HepG2 (cell line): ENCODE measurements around the gene BICRA. TPM values are rescaled to one million over a fixed set of nuclear protein-coding genes. Genes with fewer than 3 reads are reported as not detected.

ENCODE experiments used
- ATAC-seq: fragments of 200-7000 bp; cut with Tn5 transposase; 3 replicates; pipeline ENCODE4 v1.9.1; 2020; ENCODE audit warnings: mild to moderate bottlenecking, moderate library complexity
- BruUV-seq: library from RNA; stranded (reverse); fragments of 400-500 nt; replicated peaks from 2 replicates; lab custom pipeline; 2021; lab: Mats Ljungman, UMichigan
- CTCF ChIA-PET: fragments of 300-600 bp; formaldehyde crosslinking; extraction: SDS; loops from one replicate; lab custom pipeline; 2021; ENCODE audit warnings: low total read pairs, inconsistent platforms, low intra/inter-chr PET ratio; lab: Yijun Ruan, JAX
- POLR2A ChIA-PET: fragments of 350-600 bp; sonication (Branson Sonifier 250); formaldehyde crosslinking; loops from one replicate; lab custom pipeline; 2020; ENCODE audit warnings: antibody characterized with exemption, inconsistent platforms; lab: Yijun Ruan, JAX
- DNase-seq: peaks from one replicate; pipeline ENCODE4 v3.0.0-alpha.2; 2015; ENCODE audit warnings: low spot score
- FAIRE-seq: peaks from 3 replicates; lab custom pipeline; 2011; peaks lifted over from hg19 to GRCh38; lab: Jason Lieb, UNC
- H2AFZ ChIP-seq: one replicate; pipeline ENCODE4 v1.6.1; 2011; ENCODE audit warnings: low read length, inconsistent platforms
- H3K27ac ChIP-seq: fragments of 300-600 bp; 3 replicates; pipeline ENCODE4 v1.8.0; 2011; ENCODE audit warnings: mixed run types, mild to moderate bottlenecking, mixed read lengths, low read length, inconsistent platforms; ENCODE audit not compliant: insufficient read depth; ENCODE audit errors: extremely low read length
- H3K27me3 ChIP-seq, 2 experiments: fragments of 200-600 bp in 1 of 2; 2 replicates in 1 of 2; 3 replicates in 1 of 2; pipeline versions ENCODE4 v1.6.0 to v1.8.0; 2011; ENCODE audit warnings: low read length in 2 of 2, mild to moderate bottlenecking in 2 of 2, moderate library complexity in 2 of 2, inconsistent platforms in 1 of 2; ENCODE audit not compliant: insufficient read depth in 2 of 2, control insufficient read depth in 1 of 2
- H3K36me3 ChIP-seq, 2 experiments: fragments of 200-600 bp in 1 of 2; replicated peaks in 1 of 2; 2 replicates in 1 of 2; 3 replicates in 1 of 2; pipeline versions ENCODE4 v1.5.1 to v1.8.0; 2011; ENCODE audit warnings: low read length in 2 of 2, inconsistent platforms in 1 of 2; ENCODE audit not compliant: insufficient read depth in 2 of 2, control insufficient read depth in 1 of 2
- H3K4me1 ChIP-seq: 2 replicates; pipeline ENCODE4 v1.5.1; 2012; ENCODE audit warnings: low read length, inconsistent platforms; ENCODE audit not compliant: insufficient read depth
- H3K4me2 ChIP-seq: 2 replicates; pipeline ENCODE4 v1.6.0; 2011; ENCODE audit warnings: low read depth, low read length, inconsistent platforms
- H3K4me3 ChIP-seq, 3 experiments: fragments of 200-600 bp in 1 of 3; sonication (generic), shearing (Covaris generic) in 1 of 3; replicated peaks in 1 of 3; 2 replicates each; pipeline ENCODE4 v1.5.1; 2011 to 2016; ENCODE audit warnings: low read length in 3 of 3, inconsistent platforms in 2 of 3, low read depth in 2 of 3, mild to moderate bottlenecking in 2 of 3, control low read depth in 1 of 3, mixed read lengths in 1 of 3; ENCODE audit not compliant: insufficient read depth in 1 of 3
- H3K79me2 ChIP-seq: one replicate; pipeline ENCODE4 v1.6.1; 2011; ENCODE audit warnings: low read length, inconsistent platforms; ENCODE audit not compliant: insufficient read depth
- H3K9ac ChIP-seq: 2 replicates; pipeline ENCODE4 v1.6.0; 2011; ENCODE audit warnings: mild to moderate bottlenecking, low read depth, low read length, inconsistent platforms; ENCODE audit not compliant: insufficient read depth
- H3K9me3 ChIP-seq: 2 replicates; pipeline ENCODE4 v1.5.1; 2012; ENCODE audit warnings: mild to moderate bottlenecking, low read length
- H4K20me1 ChIP-seq: 2 replicates; pipeline ENCODE4 v1.6.0; 2011; ENCODE audit warnings: inconsistent platforms, mild to moderate bottlenecking, low read length, moderate library complexity; ENCODE audit not compliant: insufficient read depth
- CCDC6 ChIP-seq: sonication (generic); formaldehyde crosslinking; IDR thresholded peaks from 2 replicates; pipeline ENCODE4 v1.8.1; 2022; ENCODE audit warnings: mild to moderate bottlenecking, missing genetic modification reagents, moderate library complexity
- EHMT2 ChIP-seq: fragments of 200-600 bp; sonication (generic); IDR thresholded peaks from 2 replicates; pipeline ENCODE4 v1.7.0; 2017; ENCODE audit warnings: antibody characterized with exemption, low read depth, low read length, borderline replicate concordance
- MAZ ChIP-seq, 2 experiments: sonication (generic) in 1 of 2; formaldehyde crosslinking in 1 of 2; IDR thresholded peaks; 2 replicates each; pipeline versions ENCODE4 v1.5.0 to v1.6.1; 2012 to 2020; ENCODE audit warnings: low read depth in 2 of 2, mild to moderate bottlenecking in 2 of 2, borderline replicate concordance in 1 of 2, improper control_type of control experiment in 1 of 2, low read length in 1 of 2, missing genetic modification reagents in 1 of 2, moderate library complexity in 1 of 2
- PRMT3 ChIP-seq: sonication (generic); formaldehyde crosslinking; IDR thresholded peaks from 2 replicates; pipeline ENCODE4 v1.8.1; 2022; ENCODE audit warnings: low read depth, mild to moderate bottlenecking, moderate library complexity, missing genetic modification reagents, borderline replicate concordance
- RBAK ChIP-seq: sonication (generic); formaldehyde crosslinking; IDR thresholded peaks from 2 replicates; pipeline ENCODE4 v1.5.1; 2020; ENCODE audit warnings: mild to moderate bottlenecking, missing genetic modification reagents
- SIX1 ChIP-seq: sonication (generic); formaldehyde crosslinking; IDR thresholded peaks from 2 replicates; pipeline ENCODE4 v1.4.0; 2020; ENCODE audit warnings: missing genetic modification reagents, borderline replicate concordance
- SP140L ChIP-seq: sonication (generic); formaldehyde crosslinking; IDR thresholded peaks from 2 replicates; pipeline ENCODE4 v1.4.0; 2020; ENCODE audit warnings: missing genetic modification reagents, borderline replicate concordance
- ZBTB42 ChIP-seq: sonication (generic); formaldehyde crosslinking; IDR thresholded peaks from 2 replicates; pipeline ENCODE4 v1.5.0; 2020; ENCODE audit warnings: mild to moderate bottlenecking, missing genetic modification reagents
- ZNF224 ChIP-seq: sonication (generic); formaldehyde crosslinking; IDR thresholded peaks from 2 replicates; pipeline ENCODE4 v1.5.0; 2020; ENCODE audit warnings: mild to moderate bottlenecking, missing genetic modification reagents
- ZNF317 ChIP-seq: sonication (generic); formaldehyde crosslinking; IDR thresholded peaks from 2 replicates; pipeline ENCODE4 v1.5.0; 2020; ENCODE audit warnings: mild to moderate bottlenecking, missing genetic modification reagents
- ZNF432 ChIP-seq: sonication (generic); formaldehyde crosslinking; IDR thresholded peaks from 2 replicates; pipeline ENCODE4 v1.5.0; 2020; ENCODE audit warnings: missing genetic modification reagents, mild to moderate bottlenecking, borderline replicate concordance
- ZNF510 ChIP-seq: sonication (generic); formaldehyde crosslinking; IDR thresholded peaks from 2 replicates; pipeline ENCODE4 v1.4.0; 2020; ENCODE audit warnings: low read depth, mild to moderate bottlenecking, missing genetic modification reagents
- ZNF597 ChIP-seq: sonication (generic); formaldehyde crosslinking; IDR thresholded peaks from 2 replicates; pipeline ENCODE4 v1.5.0; 2020; ENCODE audit warnings: missing genetic modification reagents
- WGBS: methylation state at CpG from one replicate; pipeline ENCODE4 v1.1.6; 2017; ENCODE audit warnings: low lambda C conversion rate; 5-methylcytosine and 5-hydroxymethylcytosine counted together
- in situ Hi-C: cut with HindIII; loops from 2 replicates; pipeline ENCODE4 v1.10.0; 2017; ENCODE audit warnings: low pct_unique_long_range_greater_than_20kb; ENCODE audit not compliant: extremely low pct_ligation_motif_present
- intact Hi-C: fragments of 100-400 bp; cut with micrococcal nuclease; formaldehyde crosslinking; loops from one replicate; pipeline ENCODE4 v1.10.0; 2022; ENCODE audit not compliant: unreplicated experiment
- polyA plus RNA-seq, 8 experiments: library from polyadenylated mRNA; depleted of rRNA in 3 of 8; stranded (reverse) in 7 of 8; unstranded in 1 of 8; fragments of >200 nt; fragmentation: Illumina TruSeq in 4 of 8; extraction: Trizol in 4 of 8; gene quantifications; 2 replicates each; pipeline versions ENCODE4 v1.2.1 to v1.2.3, GENCODE V29; 2011 to 2016; ENCODE audit warnings: low read depth in 4 of 8, missing spikeins in 1 of 8, mixed read lengths in 1 of 8; ENCODE audit not compliant: insufficient read depth in 1 of 8
- total RNA-seq, 5 experiments: library from RNA; depleted of rRNA; stranded (reverse); fragments of >200 nt; fragmentation: Illumina TruSeq; extraction: Trizol; gene quantifications; 2 replicates each; pipeline ENCODE4 v1.2.3, GENCODE V29; 2016; ENCODE audit warnings: low read depth in 1 of 5
- TF ChIP-seq, protein P1 (sequence below): sonication (generic); formaldehyde crosslinking; IDR thresholded peaks from 2 replicates; pipeline ENCODE4 v1.5.1; 2020; ENCODE audit warnings: mild to moderate bottlenecking, moderate library complexity, missing genetic modification reagents
- TF ChIP-seq, protein P2 (sequence below): sonication (generic); formaldehyde crosslinking; IDR thresholded peaks from 2 replicates; pipeline ENCODE4 v1.4.0; 2020; ENCODE audit warnings: missing genetic modification reagents, low read depth, mild to moderate bottlenecking, borderline replicate concordance

The BICRA gene
- total and polyA plus RNA-seq, 2 of the 13 experiments (the other 11 are each of a cell fraction or from before 2014, with no cell fraction given), result 0.55 to 0.71 TPM

- TF ChIP-seq CCDC6 (CRISPR knock-in tag), result no peak
- TF ChIP-seq SP140L (CRISPR knock-in tag), result no peak
- no peak for TF ChIP-seq ZNF432 (CRISPR knock-in tag)
Measured at GRCh38 chr19:47661611-47662010, 52.7 kb downstream of the BICRA start (continued).

DNA sequence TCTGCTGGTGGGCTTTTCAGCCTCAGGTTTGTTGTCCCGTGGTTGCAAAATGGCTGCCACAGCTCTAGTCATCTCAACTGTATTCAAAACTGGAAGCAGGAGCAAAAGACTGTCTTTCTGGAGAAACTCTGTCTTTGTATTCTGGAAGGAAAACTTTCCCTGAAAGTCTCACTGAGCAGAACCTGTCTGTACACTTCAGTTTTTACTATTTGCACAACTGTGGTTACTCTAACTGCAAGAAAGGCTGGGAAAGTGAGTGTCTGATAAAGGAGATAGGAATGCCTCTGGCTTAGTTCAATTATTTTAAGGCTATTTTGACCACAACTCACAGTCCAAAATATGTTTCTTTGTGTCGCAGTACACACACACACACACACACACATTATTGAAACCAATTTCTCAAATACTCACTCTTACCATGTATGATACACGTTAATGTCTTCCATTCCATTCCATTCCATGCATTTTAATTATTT is 54.5 kb downstream of the BICRA start:
- no peak for FAIRE-seq
- H3K27ac ChIP-seq, result no peak overlapping the region
- no peaks in the 10 kb centered on the region; a peak in 1 of 5 replicates for H3K27me3 ChIP-seq
- H3K79me2 ChIP-seq, result peaks cover 2% of the 10 kb centered on the region
- H2AFZ ChIP-seq, result no peak overlapping the region
- DNase-seq, result peak; percentile 14
- ChIA-PET POLR2A (no interaction called here), CTCF (no interaction called here)
- no TSS peak for BruUV-seq
- no peak overlapping the region for H3K4me2 ChIP-seq
- WGBS, result 66% methylated on average over 3 of the region's 3 CpGs
- intact Hi-C loops, result no loop called here
- H3K36me3 ChIP-seq, result no peaks in the 10 kb centered on the region; a peak in 1 of 5 replicates
- TF ChIP-seq ZNF510 (CRISPR knock-in tag), result no peak
- TF ChIP-seq ZBTB42, result no peak
- TF ChIP-seq PRMT3 (CRISPR knock-in tag), result no peak
- TF ChIP-seq MAZ (IDR thresholded peaks at IDR 0.05; ENCODE audit: borderline replicate concordance, low read depth, low read length), result no peak
- no peak for TF ChIP-seq MAZ (CRISPR knock-in tag; IDR thresholded peaks at IDR 0.05; ENCODE audit: low read depth)
- TF ChIP-seq, protein P1, sequence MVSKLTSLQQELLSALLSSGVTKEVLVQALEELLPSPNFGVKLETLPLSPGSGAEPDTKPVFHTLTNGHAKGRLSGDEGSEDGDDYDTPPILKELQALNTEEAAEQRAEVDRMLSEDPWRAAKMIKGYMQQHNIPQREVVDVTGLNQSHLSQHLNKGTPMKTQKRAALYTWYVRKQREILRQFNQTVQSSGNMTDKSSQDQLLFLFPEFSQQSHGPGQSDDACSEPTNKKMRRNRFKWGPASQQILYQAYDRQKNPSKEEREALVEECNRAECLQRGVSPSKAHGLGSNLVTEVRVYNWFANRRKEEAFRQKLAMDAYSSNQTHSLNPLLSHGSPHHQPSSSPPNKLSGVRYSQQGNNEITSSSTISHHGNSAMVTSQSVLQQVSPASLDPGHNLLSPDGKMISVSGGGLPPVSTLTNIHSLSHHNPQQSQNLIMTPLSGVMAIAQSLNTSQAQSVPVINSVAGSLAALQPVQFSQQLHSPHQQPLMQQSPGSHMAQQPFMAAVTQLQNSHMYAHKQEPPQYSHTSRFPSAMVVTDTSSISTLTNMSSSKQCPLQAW, result no peak
- no peak for TF ChIP-seq ZNF597 (CRISPR knock-in tag)
- TF ChIP-seq RBAK (CRISPR knock-in tag), result no peak
- TF ChIP-seq SIX1, result no peak
- TF ChIP-seq ZNF224 (CRISPR knock-in tag), result no peak
- no peak for TF ChIP-seq ZNF317 (CRISPR knock-in tag)
- TF ChIP-seq EHMT2, result no peak
- TF ChIP-seq, protein P2, sequence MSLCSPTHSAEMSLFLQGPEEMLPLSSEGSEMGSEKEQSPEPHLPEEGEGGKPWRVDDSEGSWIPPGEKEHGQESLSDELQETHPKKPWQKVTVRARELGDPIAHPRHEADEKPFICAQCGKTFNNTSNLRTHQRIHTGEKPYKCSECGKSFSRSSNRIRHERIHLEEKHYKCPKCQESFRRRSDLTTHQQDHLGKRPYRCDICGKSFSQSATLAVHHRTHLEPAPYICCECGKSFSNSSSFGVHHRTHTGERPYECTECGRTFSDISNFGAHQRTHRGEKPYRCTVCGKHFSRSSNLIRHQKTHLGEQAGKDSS (CRISPR knock-in tag), result no peak
- H3K9me3 ChIP-seq, result no peaks in the 10 kb centered on the region
- no peaks in the 10 kb centered on the region; the same call in 1 of the 2 replicates for H4K20me1 ChIP-seq
- H3K9ac ChIP-seq, result no peak overlapping the region
- no peak for ATAC-seq
- no peak overlapping the region for H3K4me3 ChIP-seq
- in situ Hi-C loops, result no loop called here
- peaks cover 72% of the 10 kb centered on the region for H3K4me1 ChIP-seq
